Activated CD8-positive, alpha-beta T cell treated with anti-CD3 and anti-CD28 coated beads for 36 hours (primary cell): ENCODE results near the gene SRGAP1. TPM values are rescaled to one million over a fixed set of nuclear protein-coding genes. Genes with fewer than 3 reads are reported as not detected.

Source experiments
- ATAC-seq: fragments of 200-7000 bp; cut with Tn5 transposase; one replicate; pipeline ENCODE4 v1.10.0; 2021; ENCODE audit warnings: mild to moderate bottlenecking, moderate library complexity
- CTCF ChIA-PET: fragments of 350-600 bp; sonication (Branson Sonifier 250); formaldehyde crosslinking; loops from one replicate; lab custom pipeline; 2021; ENCODE audit warnings: antibody characterized with exemption; lab: Charles Lee
- POLR2A ChIA-PET: fragments of 350-600 bp; sonication (Branson Sonifier 250); formaldehyde crosslinking; loops from one replicate; lab custom pipeline; 2021; ENCODE audit warnings: antibody characterized with exemption; lab: Charles Lee
- DNase-seq: peaks from one replicate; pipeline ENCODE4 v3.0.0-alpha.2; 2020
- H3K27ac Mint-ChIP-seq: one replicate; pipeline ENCODE4 v1.8.0; 2021; ENCODE audit warnings: mild to moderate bottlenecking, mixed read lengths
- H3K27me3 Mint-ChIP-seq: one replicate; pipeline ENCODE4 v1.8.0; 2021; ENCODE audit warnings: mixed read lengths
- H3K36me3 Mint-ChIP-seq: one replicate; pipeline ENCODE4 v1.8.0; 2021; ENCODE audit warnings: low read depth, mixed read lengths
- H3K4me1 Mint-ChIP-seq: one replicate; pipeline ENCODE4 v1.8.0; 2021; ENCODE audit warnings: low read depth, mixed read lengths
- H3K4me3 Mint-ChIP-seq: one replicate; pipeline ENCODE4 v1.8.0; 2021; ENCODE audit warnings: mild to moderate bottlenecking, moderate library complexity, mixed read lengths
- H3K9me3 Mint-ChIP-seq: one replicate; pipeline ENCODE4 v1.8.0; 2021; ENCODE audit warnings: mixed read lengths
- intact Hi-C: fragments of 100-400 bp; cut with micrococcal nuclease; formaldehyde crosslinking; loops from one replicate; pipeline ENCODE4 v1.10.0; 2022
- total RNA-seq, 2 experiments: library from RNA; stranded (reverse); gene quantifications; one replicate each; pipeline ENCODE4 v1.2.3, GENCODE V29; 2021
- TF ChIP-seq, protein P1 (sequence below): fragments of 200-600 bp; IDR thresholded peaks from one replicate; pipeline ENCODE4 v1.8.0; 2022; ENCODE audit warnings: antibody characterized with exemption, mild to moderate bottlenecking

Gene SRGAP1
- total RNA-seq, 2 experiments from 2014 or later = 0.02 to 0.07 TPM

- no peak overlapping the region for H3K4me3 Mint-ChIP-seq
- H3K27me3 Mint-ChIP-seq = no peaks in the 10 kb centered on the region
- CTCF ChIA-PET = no interaction called here
Measured at GRCh38 chr12:64137117-64137516, 292.6 kb downstream of the SRGAP1 start.

GRCh38 chr12:64139021-64139420 lies 294.5 kb downstream of the SRGAP1 start:
- ATAC-seq = no peak
- no peak overlapping the region for H3K27ac Mint-ChIP-seq
- TF ChIP-seq, protein P1, sequence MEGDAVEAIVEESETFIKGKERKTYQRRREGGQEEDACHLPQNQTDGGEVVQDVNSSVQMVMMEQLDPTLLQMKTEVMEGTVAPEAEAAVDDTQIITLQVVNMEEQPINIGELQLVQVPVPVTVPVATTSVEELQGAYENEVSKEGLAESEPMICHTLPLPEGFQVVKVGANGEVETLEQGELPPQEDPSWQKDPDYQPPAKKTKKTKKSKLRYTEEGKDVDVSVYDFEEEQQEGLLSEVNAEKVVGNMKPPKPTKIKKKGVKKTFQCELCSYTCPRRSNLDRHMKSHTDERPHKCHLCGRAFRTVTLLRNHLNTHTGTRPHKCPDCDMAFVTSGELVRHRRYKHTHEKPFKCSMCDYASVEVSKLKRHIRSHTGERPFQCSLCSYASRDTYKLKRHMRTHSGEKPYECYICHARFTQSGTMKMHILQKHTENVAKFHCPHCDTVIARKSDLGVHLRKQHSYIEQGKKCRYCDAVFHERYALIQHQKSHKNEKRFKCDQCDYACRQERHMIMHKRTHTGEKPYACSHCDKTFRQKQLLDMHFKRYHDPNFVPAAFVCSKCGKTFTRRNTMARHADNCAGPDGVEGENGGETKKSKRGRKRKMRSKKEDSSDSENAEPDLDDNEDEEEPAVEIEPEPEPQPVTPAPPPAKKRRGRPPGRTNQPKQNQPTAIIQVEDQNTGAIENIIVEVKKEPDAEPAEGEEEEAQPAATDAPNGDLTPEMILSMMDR = no peak
- intact Hi-C loops = no loop called here
- H3K4me1 Mint-ChIP-seq = no peaks in the 10 kb centered on the region
- no peaks in the 10 kb centered on the region for H3K36me3 Mint-ChIP-seq
- ChIA-PET CTCF (no interaction called here), POLR2A (no interaction called here)
- H3K4me3 Mint-ChIP-seq = no peak overlapping the region
- H3K9me3 Mint-ChIP-seq = peaks cover 3% of the 10 kb centered on the region
- no peak for DNase-seq
- H3K27me3 Mint-ChIP-seq = no peaks in the 10 kb centered on the region

More at GRCh38 chr12:64137117-64137516, 292.6 kb downstream of the SRGAP1 start:
- no peaks in the 10 kb centered on the region for H3K36me3 Mint-ChIP-seq
- TF ChIP-seq, protein P1 = no peak
- DNase-seq (no peak), ATAC-seq (no peak)
- POLR2A ChIA-PET = no interaction called here
- H3K27ac Mint-ChIP-seq = no peak overlapping the region
- H3K9me3 Mint-ChIP-seq = peaks cover 8% of the 10 kb centered on the region
- intact Hi-C loops = no loop called here
- no peaks in the 10 kb centered on the region for H3K4me1 Mint-ChIP-seq

DNA sequence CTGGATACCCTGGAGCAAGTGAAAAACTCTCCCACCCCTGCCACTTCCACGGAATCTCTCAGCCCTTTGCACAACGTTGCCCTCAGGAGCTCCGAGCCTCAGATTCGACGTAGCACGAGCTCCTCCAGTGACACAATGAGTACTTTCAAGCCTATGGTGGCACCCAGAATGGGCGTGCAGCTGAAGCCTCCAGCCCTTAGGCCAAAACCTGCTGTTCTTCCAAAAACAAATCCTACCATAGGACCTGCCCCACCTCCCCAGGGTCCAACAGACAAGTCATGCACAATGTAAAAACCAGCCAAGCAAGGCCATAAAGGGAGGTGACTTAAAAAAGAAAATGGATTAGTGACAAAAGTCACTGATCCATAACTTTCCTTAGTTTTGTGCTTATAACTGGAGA lies 297.9 kb downstream of the SRGAP1 start:
- TF ChIP-seq, protein P1 = no peak
- H3K4me1 Mint-ChIP-seq = peaks cover 1% of the 10 kb centered on the region
- no peak for DNase-seq
- H3K27ac Mint-ChIP-seq = no peak overlapping the region
- POLR2A ChIA-PET = no interaction called here
- no peaks in the 10 kb centered on the region for H3K36me3 Mint-ChIP-seq
- intact Hi-C loops = no loop called here
- no peak for ATAC-seq
- CTCF ChIA-PET = no interaction called here
- no peaks in the 10 kb centered on the region for H3K27me3 Mint-ChIP-seq
- H3K9me3 Mint-ChIP-seq = no peaks in the 10 kb centered on the region
- H3K4me3 Mint-ChIP-seq = no peak overlapping the region

- ChIA-PET CTCF (no interaction called here), POLR2A (no interaction called here)
- H3K27me3 Mint-ChIP-seq = no peaks in the 10 kb centered on the region
- peaks cover 3% of the 10 kb centered on the region for H3K4me1 Mint-ChIP-seq
- DNase-seq = no peak
- H3K36me3 Mint-ChIP-seq = no peaks in the 10 kb centered on the region
- TF ChIP-seq, protein P1 = no peak
- intact Hi-C loops = no loop called here
- no peak overlapping the region for H3K27ac Mint-ChIP-seq
- H3K4me3 Mint-ChIP-seq = no peak overlapping the region
- H3K9me3 Mint-ChIP-seq = no peaks in the 10 kb centered on the region
- no peak for ATAC-seq
Measured at GRCh38 chr12:64142784-64143183, 298.3 kb downstream of the SRGAP1 start.

DNA sequence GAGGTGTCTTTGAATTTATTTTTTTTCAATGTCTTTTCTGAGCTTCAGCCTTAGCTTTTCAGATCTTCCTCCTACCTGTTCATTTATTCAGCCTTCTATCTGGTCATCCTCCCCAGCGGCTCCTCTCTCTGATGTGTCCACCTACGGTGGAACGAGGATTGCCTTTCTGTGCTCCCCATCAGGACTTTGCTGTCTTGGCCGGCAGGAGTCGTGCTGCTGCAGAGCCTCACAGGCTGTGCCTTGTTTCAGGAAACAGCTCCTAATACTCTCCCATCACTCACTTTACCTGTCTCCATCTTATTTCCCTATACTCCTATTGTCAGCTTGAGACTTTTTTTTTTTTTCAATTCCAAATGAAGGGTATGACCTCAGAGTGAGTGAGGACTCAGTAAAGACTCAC lies 300.7 kb downstream of the SRGAP1 start:
- DNase-seq = no peak
- no peaks in the 10 kb centered on the region for H3K27me3 Mint-ChIP-seq
- no peaks in the 10 kb centered on the region for H3K9me3 Mint-ChIP-seq
- no peak for ATAC-seq
- intact Hi-C loops = no loop called here
- CTCF ChIA-PET = no interaction called here
- no peaks in the 10 kb centered on the region for H3K36me3 Mint-ChIP-seq
- TF ChIP-seq, protein P1 = no peak
- H3K4me3 Mint-ChIP-seq = no peak overlapping the region
- POLR2A ChIA-PET = no interaction called here
- H3K27ac Mint-ChIP-seq = no peak overlapping the region
- H3K4me1 Mint-ChIP-seq = peaks cover 3% of the 10 kb centered on the region
